GM19035 (cell line): ENCODE data around the gene PARG.
"Not testable (repeated sequence)": the region's sequence is repeated elsewhere in the genome, so short reads cannot be mapped to it uniquely, and the experiment has no call there.

ENCODE experiments used
- ATAC-seq: cut with Tn5 transposase; IDR thresholded peaks from one replicate; pipeline ENCODE4 v1.9.1; 2021; ENCODE audit not compliant: unreplicated experiment

The PARG gene

GRCh38 chr10:49908290-49909080 lies 33.3 kb downstream of the PARG start:
- not testable (repeated sequence) for ATAC-seq

DNA sequence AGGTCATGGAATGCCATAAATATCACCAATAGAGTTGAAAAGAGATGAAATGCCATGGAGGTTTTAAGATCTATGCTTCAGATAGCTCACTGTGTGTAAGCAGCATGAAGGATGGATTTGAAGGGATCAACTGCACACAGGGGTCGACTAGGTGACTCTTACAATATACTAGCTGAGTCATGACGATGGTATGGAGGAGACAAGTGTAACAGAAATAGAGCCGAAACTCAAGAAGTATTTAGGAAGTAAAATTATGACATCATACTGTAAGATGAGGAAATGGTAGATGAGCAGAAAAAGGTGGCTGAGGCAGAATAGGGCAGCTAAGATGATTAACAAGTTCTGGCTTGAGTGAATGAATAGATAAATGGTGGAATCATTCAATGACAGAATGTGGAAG lies 38.0 kb downstream of the PARG start:
- not testable (repeated sequence) for ATAC-seq

DNA sequence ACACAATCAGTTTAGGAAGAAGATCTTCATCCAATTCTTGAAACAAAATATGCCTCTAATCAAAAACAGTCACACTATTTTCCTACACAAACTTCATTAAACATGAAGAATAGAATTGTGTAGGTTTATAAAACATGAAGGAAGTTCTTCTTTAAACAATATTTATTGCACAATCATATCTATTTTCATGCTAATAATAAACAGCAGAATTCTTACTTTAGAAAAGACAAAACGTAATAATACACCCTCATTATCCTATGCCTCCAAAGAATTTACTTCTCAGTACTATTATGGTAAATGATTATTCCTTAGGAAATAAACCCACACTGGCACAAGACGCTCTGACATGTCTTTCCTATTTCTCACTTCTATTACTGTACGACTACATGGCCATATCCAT lies 41.4 kb downstream of the PARG start:
- ATAC-seq: not testable (repeated sequence)

DNA sequence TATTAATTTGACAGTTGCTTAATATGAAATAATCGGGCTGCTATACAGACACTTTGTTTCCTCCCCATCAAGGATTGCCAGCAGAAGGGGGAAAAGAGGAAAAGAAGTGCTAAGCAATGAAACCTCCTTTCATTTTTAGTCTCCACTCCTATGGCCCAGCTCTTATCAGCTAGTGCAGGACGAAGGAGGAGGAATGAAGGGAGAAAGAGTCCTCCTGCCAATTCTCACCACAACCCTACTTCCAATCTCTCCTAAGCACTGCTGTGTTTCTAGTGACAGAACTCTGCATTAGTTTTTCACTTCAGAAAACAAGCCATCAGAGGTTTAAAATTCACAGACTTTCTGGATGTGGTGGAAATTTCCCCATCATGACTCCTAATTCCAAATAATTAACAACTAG lies 41.8 kb downstream of the PARG start:
- not testable (repeated sequence) for ATAC-seq

GRCh38 chr10:49890025-49890424 lies 51.8 kb downstream of the PARG start:
- not testable (repeated sequence) for ATAC-seq

GRCh38 chr10:49884739-49885331 lies 57.0 kb downstream of the PARG start:
- not testable (repeated sequence) for ATAC-seq

DNA sequence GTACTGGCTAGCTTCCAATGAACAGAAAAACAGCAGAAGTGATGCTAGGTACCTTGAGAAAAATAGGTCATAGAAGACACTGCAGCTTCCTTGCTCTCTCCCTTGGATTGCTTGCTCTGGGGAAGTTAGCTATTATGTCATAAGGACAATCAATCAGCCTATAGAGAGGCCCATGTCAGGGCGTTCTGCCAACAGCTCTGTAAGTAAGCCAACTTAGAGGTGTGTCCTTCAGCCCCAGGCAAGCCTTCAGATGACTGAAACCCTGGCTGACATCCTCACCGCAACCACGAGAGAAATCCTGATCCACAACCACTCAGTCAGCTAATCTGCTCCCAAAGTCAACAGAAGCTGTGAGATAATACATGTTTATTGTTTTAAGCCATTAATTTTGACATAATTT lies 58.0 kb downstream of the PARG start:
- ATAC-seq: not testable (repeated sequence)

GRCh38 chr10:49882327-49882726 lies 59.5 kb downstream of the PARG start:
- ATAC-seq: not testable (repeated sequence)

DNA sequence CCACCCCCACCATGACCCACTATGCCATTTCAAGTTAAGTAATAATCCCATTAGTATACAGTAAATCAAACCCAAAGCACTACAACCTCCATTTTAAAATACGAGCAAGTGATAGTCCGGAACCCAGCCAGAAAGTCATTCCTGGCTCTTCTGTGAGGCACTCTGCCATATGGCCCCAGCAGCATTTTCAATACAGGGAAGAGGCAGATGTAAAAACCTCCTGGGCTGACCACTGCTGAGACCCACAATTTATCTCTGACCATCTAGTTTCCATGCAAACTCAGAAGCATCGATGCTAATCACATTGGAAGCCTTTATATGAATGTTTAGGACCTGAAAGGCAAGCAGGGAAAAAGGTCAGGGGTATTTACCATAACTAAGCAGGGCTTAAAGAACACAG lies 69.1 kb downstream of the PARG start:
- ATAC-seq: not testable (repeated sequence)

- ATAC-seq: not testable (repeated sequence)
Measured at GRCh38 chr10:49871462-49871861, 70.4 kb downstream of the PARG start.

GRCh38 chr10:49859933-49860332 lies 81.9 kb downstream of the PARG start:
- ATAC-seq: not testable (repeated sequence)

DNA sequence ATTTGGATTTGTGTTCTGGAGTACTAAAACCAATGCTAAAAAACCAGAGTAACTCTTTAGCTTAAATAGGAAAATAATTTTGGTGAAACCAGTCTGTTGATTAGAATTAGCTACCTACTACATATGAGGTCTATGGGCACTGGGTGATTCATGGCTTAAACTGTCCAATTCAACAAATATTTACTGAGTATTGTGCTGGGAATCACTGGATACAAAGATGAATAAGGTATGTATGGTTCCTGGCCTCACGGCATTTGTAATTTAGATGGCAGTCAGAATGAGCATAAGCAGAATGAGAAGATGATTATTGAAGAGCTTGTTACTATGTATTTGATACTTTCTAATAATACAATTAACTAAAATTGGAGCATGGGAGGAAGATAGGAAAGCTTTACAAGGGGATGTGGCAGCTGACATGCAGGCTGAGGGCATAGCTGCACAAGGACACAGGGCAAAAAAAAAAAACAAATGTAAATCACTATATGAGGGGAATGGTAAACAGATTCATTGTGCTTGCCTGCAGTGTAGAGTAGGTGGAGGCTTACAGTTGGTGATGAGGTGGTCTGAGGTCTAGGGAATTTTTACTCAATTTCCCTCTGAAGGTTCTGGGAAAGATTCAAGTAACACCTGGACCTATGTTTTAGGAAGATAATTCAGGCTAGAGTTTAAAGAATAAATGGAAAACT lies 83.0 kb downstream of the PARG start:
- ATAC-seq: not testable (repeated sequence)

GRCh38 chr10:49849520-49849919 lies 92.3 kb downstream of the PARG start:
- not testable (repeated sequence) for ATAC-seq

- ATAC-seq: no peak
Measured at GRCh38 chr10:49844775-49845595, 96.8 kb downstream of the PARG start.

- not testable (repeated sequence) for ATAC-seq
Measured at GRCh38 chr10:49842333-49842628, 99.5 kb downstream of the PARG start.

GRCh38 chr10:49841615-49842332 lies 100.1 kb downstream of the PARG start:
- no peak for ATAC-seq

GRCh38 chr10:49837685-49838084 lies 104.1 kb downstream of the PARG start:
- no peak for ATAC-seq

DNA sequence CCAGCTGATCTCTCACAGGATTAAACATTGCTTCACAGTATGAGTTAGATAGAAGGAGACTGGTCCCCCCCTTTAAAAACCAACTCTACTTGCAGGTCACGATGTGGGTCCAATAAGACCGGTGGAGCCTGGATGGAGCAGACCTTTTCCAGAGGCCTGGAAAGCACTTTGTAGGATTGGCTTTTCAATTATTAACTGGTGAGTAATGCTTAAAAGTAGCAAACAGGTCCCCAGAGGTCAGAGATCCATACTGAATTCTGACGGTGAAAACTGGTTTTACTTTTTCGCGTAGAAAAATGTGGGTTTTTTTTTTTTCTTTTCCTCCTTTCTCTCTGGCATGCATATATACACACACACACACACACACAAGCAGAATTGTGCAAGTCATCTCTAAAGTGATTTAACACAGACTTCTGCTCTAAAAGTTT lies 104.8 kb downstream of the PARG start:
- no peak for ATAC-seq

DNA sequence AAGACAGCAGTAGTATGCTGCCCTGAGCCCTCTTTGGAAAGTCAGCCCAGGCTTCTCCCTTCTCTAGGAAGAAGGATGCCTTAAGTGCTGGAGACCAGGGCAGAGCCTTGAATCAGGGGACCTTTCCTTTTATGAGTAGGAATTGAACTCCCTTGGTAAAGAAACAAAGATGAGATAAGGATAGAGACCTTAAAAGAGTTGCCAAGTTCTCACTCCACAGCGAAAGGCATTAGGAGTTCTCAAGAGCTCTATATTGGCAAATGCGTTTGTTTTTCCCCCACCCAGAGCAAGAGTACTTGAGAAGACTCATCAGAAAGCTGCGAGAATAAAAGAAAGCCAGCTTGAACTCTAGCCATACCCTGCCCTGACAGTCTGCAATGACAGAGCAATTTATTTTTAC lies 106.9 kb downstream of the PARG start:
- ATAC-seq: no peak

GRCh38 chr10:49834201-49834600 lies 107.6 kb downstream of the PARG start:
- ATAC-seq: no peak

- no peak for ATAC-seq
Measured at GRCh38 chr10:49833168-49833567, 108.7 kb downstream of the PARG start.
